Peyer's patch (tissue), 4 donors: ENCODE results near the gene TBC1D22B. TPM values are rescaled to one million over a fixed set of nuclear protein-coding genes. Genes with fewer than 3 reads are reported as not detected.
"Not testable (repeated sequence)": the region's sequence is repeated elsewhere in the genome, so short reads cannot be mapped to it uniquely, and the experiment has no call there.

Source experiments
- DNase-seq, 3 donors: peaks; one replicate each; pipeline ENCODE4 v3.0.0-alpha.2; 2017 to 2019
- H3K27ac ChIP-seq, 4 donors: fragments of 200-600 bp; sonication (generic); one replicate each; pipeline ENCODE4 v1.5.1; 2016 to 2019
- H3K27me3 ChIP-seq, 2 donors: fragments of 200-600 bp; sonication (generic); one replicate each; pipeline ENCODE4 v1.5.1; 2019
- H3K36me3 ChIP-seq, 3 donors: fragments of 200-600 bp; sonication (generic); one replicate each; pipeline ENCODE4 v1.5.1; 2016 to 2019
- H3K4me1 ChIP-seq, 4 donors: fragments of 200-600 bp; sonication (generic); one replicate each; pipeline ENCODE4 v1.5.1; 2016 to 2019
- H3K4me3 ChIP-seq, 4 donors: fragments of 200-600 bp; sonication (generic); 1 replicate in 3 of 4; 2 replicates in 1 of 4; pipeline ENCODE4 v1.5.1; 2016 to 2019; ENCODE audit warnings: mild to moderate bottlenecking in 1 of 4
- H3K9me3 ChIP-seq, 4 donors: fragments of 200-600 bp; sonication (generic); one replicate each; pipeline ENCODE4 v1.5.1; 2016 to 2019; ENCODE audit warnings: mild to moderate bottlenecking in 1 of 4
- CTCF ChIP-seq, 6 experiments: fragments of 450-650 bp in 4 of 6; fragments of 200-600 bp in 2 of 6; sonication (generic) in 1 of 6; IDR thresholded peaks; one replicate each; pipeline ENCODE4 v1.5.1; 2017 to 2019; ENCODE audit warnings: antibody characterized with exemption in 6 of 6, mild to moderate bottlenecking in 3 of 6, moderate library complexity in 1 of 6
- POLR2A ChIP-seq, 2 donors: fragments of 450-650 bp; IDR thresholded peaks; one replicate each; pipeline ENCODE4 v1.5.1; 2017; ENCODE audit warnings: antibody characterized with exemption in 2 of 2, mild to moderate bottlenecking in 2 of 2, moderate library complexity in 2 of 2
- total RNA-seq, 4 donors: library from RNA; depleted of rRNA; stranded (reverse); fragments of >200 nt; gene quantifications; one replicate each; pipeline ENCODE4 v1.1.0, GENCODE V29; 2016

The TBC1D22B gene
- total RNA-seq, 4 donors from 2014 or later: 12.4 to 23.3 (median 19.0) TPM

- Histone ChIP-seq H3K9me3 (no peaks in the 10 kb centered on the region), H3K27me3 (no peaks in the 10 kb centered on the region), H3K36me3 (peaks cover 0 to 49% (median 0%) of the 10 kb centered on the region in 3 donors), H3K4me1 (no peaks in the 10 kb centered on the region), H3K27ac (no peak overlapping the region), H3K4me3 (no peak overlapping the region)
- no peak for DNase-seq
- TF ChIP-seq CTCF (IDR thresholded peaks at IDR 0.05) (no peak), POLR2A (IDR thresholded peaks at IDR 0.05) (no peak)
Measured at GRCh38 chr6:37304766-37305165, 47.2 kb downstream of the TBC1D22B start.

GRCh38 chr6:37305841-37306425, 48.4 kb downstream of the TBC1D22B start:
- DNase-seq: no peak
- H3K27ac ChIP-seq: no peak overlapping the region
- no peak overlapping the region for H3K4me3 ChIP-seq
- H3K36me3 ChIP-seq: peaks cover 0 to 49% (median 0%) of the 10 kb centered on the region in 3 donors
- no peaks in the 10 kb centered on the region for H3K4me1 ChIP-seq
- H3K9me3 ChIP-seq: no peaks in the 10 kb centered on the region
- no peaks in the 10 kb centered on the region for H3K27me3 ChIP-seq
- TF ChIP-seq POLR2A (IDR thresholded peaks at IDR 0.05) (no peak), CTCF (IDR thresholded peaks at IDR 0.05) (no peak)

- H3K27me3 ChIP-seq: no peaks in the 10 kb centered on the region
- H3K4me3 ChIP-seq: no peak overlapping the region
- H3K36me3 ChIP-seq: peaks cover 0 to 47% (median 0%) of the 10 kb centered on the region in 3 donors
- H3K4me1 ChIP-seq: no peaks in the 10 kb centered on the region
- no peak overlapping the region for H3K27ac ChIP-seq
- no peaks in the 10 kb centered on the region for H3K9me3 ChIP-seq
- no peak for DNase-seq
- TF ChIP-seq POLR2A (IDR thresholded peaks at IDR 0.05) (no peak), CTCF (IDR thresholded peaks at IDR 0.05) (no peak)
Measured at GRCh38 chr6:37306624-37307222, 49.2 kb downstream of the TBC1D22B start.

GRCh38 chr6:37307484-37307883, 49.9 kb downstream of the TBC1D22B start:
- H3K27me3 ChIP-seq, H3K27ac ChIP-seq, H3K4me3 ChIP-seq, DNase-seq, H3K4me1 ChIP-seq, H3K9me3 ChIP-seq: not testable (repeated sequence)
- peaks cover 0 to 45% (median 0%) of the 10 kb centered on the region in 3 donors for H3K36me3 ChIP-seq

- no peaks in the 10 kb centered on the region for H3K27me3 ChIP-seq
- H3K4me1 ChIP-seq: no peaks in the 10 kb centered on the region
- no peaks in the 10 kb centered on the region for H3K9me3 ChIP-seq
- H3K4me3 ChIP-seq: no peak overlapping the region
- no peak for DNase-seq
- H3K36me3 ChIP-seq: peaks cover 0 to 45% (median 0%) of the 10 kb centered on the region in 3 donors
- H3K27ac ChIP-seq: no peak overlapping the region
- TF ChIP-seq POLR2A (IDR thresholded peaks at IDR 0.05): no peak
- TF ChIP-seq CTCF (IDR thresholded peaks at IDR 0.05): no peak
Measured at GRCh38 chr6:37308069-37308815, 50.7 kb downstream of the TBC1D22B start.

GRCh38 chr6:37309046-37309445, 51.5 kb downstream of the TBC1D22B start:
- no peak for DNase-seq
- Histone ChIP-seq H3K27me3 (no peaks in the 10 kb centered on the region), H3K4me1 (no peaks in the 10 kb centered on the region), H3K4me3 (no peak overlapping the region), H3K27ac (no peak overlapping the region), H3K36me3 (peaks cover 0 to 45% (median 0%) of the 10 kb centered on the region in 3 donors), H3K9me3 (no peaks in the 10 kb centered on the region)
- TF ChIP-seq POLR2A (IDR thresholded peaks at IDR 0.05) (no peak), CTCF (IDR thresholded peaks at IDR 0.05) (no peak)
